GM19438 (cell line): ENCODE measurements around the gene RAD9A.

Source experiments
- ATAC-seq: cut with Tn5 transposase; IDR thresholded peaks from one replicate; pipeline ENCODE4 v1.9.1; 2021; ENCODE audit warnings: low read depth; ENCODE audit not compliant: unreplicated experiment

Gene RAD9A

DNA sequence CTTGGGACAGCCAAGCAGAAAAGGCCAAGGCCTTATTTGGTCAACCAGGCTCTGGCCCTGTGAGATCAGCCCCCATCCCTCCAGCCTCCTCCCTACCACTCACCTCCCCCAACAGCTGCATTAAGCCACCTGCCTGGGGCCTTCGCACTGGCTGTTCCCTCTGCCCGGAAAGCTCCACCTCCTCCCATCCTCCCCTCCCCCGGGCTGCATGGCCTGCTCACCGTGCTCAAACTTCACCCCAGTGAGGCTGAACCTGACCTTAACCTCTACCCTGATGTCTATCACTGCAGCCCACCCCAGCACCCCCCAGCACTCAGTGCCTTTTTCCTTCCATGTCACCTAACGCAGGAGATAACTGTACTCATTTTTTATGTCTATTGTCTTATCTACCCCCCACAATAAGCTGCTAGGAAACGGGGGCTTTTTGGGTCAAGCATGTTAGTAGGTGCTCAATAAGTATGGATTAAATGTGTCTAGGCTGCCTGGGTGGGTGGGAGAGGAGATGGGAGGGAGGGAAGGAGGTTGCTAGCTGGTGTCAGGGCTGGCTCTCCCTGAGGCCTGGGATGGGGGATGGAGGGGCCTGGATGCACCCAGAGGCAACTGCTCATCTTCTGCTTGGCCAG, 44.8 kb downstream of the RAD9A start:
- peak; percentile 41 for ATAC-seq

DNA sequence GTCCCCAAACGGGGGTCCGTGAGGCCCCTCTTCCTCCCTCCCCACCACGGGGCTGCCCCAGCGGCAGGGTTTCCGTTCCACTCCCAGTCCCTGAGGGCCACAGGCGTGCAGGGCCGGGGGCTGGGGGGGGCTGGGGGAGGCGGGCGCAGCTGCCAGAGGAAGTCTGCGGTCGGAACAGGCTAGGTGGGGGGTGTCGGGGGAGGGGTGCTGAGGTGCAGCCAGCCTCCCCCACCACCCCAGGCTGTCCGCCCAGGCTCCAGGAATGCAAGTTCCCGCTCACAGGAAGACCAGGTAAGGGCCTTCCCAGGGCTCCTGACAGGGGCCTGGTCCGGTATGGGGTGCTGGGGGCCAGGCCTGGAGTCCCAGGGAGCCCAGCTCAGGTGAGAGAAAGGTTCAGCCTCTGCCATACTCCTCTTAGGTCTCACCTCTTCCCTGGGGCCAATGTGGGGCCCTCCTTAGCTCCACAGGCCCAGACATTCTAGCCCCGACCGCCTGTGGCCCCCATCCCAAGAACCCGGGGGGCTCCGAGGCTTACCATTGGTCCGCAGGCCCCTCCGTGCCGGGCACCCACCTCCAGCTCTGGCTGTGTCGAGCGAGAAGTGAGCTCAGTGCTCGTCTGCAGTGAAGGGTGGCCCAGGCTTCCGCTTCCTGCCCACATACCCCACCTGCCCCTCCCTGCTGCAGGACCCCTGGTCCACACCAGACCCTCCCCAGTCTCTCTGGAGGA, 45.5 kb downstream of the RAD9A start, which contains the start of gene PTPRCAP:
PTPRCAP (minus strand) TSS at position 601 of the 727 bp plus-strand sequence; CDS start at position 538, 63 bp downstream.
- ATAC-seq: no peak

GRCh38 chr11:67437809-67438157, 46.0 kb downstream of the RAD9A start:
- no peak for ATAC-seq

DNA sequence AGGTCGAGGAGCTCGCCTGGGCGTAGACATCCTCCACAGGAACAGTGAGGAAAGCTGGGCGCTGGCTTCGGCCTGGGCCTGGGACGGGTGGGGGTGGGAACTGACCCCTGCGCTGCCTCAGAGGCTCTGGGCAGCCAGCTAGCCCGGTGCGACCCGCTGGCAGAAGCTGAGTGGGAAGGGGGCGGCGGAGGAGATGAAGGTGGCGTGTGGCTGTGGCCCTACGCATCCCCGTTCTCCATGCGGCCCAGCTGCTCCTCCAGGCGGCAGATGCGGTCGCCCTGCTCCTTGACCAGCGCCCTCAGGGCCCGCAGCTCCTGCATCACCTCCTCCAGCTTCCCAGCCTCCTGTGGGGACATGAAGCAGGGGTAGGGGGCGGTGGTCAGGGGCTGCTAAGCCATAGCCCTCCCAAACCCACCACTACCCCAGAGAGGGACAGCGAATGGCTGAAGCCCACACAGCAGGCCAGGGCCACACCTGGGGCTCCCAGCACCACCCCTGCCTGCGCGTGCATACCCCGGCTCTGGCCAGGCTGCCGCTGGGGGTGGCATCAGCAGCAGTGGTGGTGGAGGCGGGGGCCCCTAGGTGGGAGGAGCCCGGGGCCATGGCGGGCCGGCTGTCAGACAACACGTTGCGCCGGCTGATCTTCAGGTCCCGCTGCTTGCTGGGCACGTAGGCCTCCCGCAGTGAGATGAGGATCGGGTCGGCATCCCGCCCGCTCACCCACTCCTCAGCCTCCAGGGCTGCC, 46.5 kb downstream of the RAD9A start:
- ATAC-seq: no peak

DNA sequence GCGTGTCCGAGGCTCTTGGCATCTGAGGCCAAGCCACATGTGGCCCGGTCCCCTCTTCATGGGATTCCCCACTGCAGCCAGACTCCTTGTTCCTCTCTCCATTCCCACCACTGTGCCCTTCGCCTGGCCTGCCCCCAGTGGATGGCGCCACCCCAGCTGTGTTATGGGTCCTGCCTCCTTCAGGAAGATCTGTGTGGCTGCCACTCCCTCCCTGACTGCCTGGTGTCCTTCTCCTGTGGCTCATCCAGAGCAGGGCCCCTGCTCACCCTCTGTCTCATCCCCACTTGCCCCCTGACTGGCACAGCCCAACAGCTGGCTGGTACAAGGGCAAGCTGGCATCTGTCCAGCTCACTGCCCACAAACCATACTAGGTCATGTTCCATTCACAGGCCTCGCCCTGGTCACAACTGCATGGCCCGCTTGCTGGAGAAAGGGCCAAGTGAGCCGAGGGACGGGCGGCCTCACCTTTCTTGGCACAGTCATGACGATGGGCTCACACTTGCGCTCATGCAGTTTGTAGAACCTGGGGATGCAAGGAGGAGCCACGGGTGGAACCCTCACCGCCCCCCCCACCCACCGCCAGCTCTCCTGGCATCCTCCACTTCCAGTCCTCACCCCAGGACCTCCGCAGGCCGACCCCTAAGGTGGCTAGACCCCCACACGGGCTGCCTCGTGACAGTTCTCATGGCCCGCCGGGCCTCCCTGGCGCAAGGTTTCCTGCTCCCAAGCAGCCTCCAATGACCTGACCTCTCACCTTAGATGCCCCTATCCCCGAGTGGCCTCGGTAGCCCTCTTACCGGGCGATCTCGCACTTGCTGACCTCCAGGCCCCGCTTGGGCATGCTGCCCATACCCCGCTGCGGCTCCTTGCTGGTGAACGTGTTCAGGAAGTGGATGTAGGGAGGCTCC, 47.8 kb downstream of the RAD9A start:
- ATAC-seq: no peak

DNA sequence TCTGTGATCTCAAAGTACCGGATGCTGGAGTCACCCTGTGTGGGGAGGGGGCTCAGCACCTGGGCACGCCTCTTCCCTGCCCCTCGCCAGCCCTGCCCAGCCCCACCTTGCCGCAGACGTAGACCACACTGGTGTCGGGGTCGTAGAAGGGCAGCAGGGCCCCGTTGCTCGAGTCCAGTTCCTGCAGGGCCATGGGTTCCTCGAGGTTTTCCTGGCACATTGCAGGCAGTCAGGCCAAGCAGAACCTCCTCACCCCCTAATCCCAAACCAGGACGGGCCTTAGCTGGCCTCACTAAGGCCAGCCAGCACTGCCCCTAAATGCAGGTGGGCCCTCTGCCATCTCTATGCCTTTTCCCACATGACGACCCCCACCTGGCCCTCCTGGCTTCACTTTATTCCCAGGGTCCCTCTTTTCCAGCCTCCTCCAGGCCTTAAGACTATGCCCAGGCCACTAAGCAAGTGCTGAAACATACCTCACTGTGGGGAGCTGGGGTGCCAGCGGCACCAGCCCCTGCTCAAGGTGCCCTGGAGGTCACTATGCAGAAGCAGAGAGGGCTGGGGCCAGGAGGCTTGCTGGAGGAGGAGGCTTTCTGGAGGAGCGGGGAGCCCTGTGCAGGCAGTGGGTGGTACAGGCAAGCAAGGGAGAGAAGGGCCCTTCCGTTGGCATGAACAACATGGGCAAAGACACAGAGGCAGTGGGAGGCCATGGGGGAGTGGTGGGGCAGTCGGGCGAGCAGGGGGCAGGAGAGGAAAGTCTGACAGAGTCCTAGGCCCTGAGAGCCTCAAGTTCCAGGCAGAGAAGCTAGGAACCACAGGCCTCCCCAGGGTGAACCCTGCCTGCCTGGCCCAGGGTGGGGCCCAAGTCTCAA, 48.7 kb downstream of the RAD9A start:
- no peak for ATAC-seq

DNA sequence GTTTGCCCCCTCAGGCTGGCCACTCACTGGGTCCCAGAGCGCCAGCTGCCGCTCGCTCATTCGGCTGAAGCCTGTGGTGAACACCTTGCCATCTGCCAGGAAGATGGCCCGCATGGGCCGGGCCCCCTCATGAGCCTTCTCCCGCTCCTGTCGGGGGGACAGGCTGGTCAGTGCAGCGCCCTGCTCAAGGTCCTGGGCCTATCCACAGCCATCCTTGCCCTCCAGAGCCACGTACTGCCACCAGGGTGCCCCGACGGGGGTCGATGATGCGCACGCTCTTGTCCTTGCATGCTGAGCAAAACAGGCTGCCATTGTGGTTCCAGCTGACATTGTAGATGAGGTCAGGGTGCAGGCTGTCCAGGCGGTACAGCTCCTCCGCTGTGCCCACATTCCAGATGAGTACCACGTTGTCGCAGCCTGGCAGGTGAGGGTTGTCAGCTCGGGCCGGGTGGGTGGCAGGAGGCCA, 49.3 kb downstream of the RAD9A start:
- ATAC-seq: no peak

- no peak for ATAC-seq
Measured at GRCh38 chr11:67441731-67442351, 50.1 kb downstream of the RAD9A start.

GRCh38 chr11:67442504-67443404, 51.0 kb downstream of the RAD9A start:
- no peak for ATAC-seq

DNA sequence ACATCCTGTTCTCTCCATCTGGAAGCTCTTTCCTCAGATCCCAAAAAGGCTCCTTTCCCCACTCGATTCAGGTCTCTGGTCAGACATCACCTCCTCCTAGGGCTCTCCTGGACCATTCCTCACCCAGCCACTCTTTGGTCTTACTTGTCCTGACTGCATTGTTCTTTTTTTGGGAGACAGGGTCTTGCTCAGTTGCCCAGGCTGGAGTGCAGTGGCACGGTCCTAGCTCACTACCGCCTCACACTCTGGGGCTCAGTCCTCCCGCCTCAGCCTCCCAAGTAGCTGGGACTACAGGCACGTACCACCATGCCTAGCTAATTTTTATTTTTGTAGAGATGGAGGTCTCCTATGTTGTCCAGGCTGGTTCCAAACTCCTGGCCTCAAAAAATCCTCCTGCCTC, 53.7 kb downstream of the RAD9A start:
- ATAC-seq: no peak
